Stomach smooth muscle (tissue), 2 donors: ENCODE data around the gene C2CD2.

Experiments
- H3K27ac ChIP-seq: one replicate; pipeline ENCODE4 v1.7.0; 2013; ENCODE audit warnings: mild to moderate bottlenecking, low read length, inconsistent platforms
- H3K27me3 ChIP-seq, 2 donors: one replicate each; pipeline ENCODE4 v1.7.0; 2013; ENCODE audit warnings: low read length in 2 of 2; ENCODE audit not compliant: insufficient read depth in 2 of 2, control insufficient read depth in 1 of 2
- H3K36me3 ChIP-seq, 2 donors: one replicate each; pipeline ENCODE4 v1.7.0; 2013; ENCODE audit warnings: low read length in 2 of 2; ENCODE audit not compliant: control insufficient read depth in 2 of 2, insufficient read depth in 2 of 2
- H3K4me1 ChIP-seq: one replicate; pipeline ENCODE4 v1.7.0; 2013; ENCODE audit warnings: low read length; ENCODE audit not compliant: control insufficient read depth, insufficient read depth
- H3K4me3 ChIP-seq, 2 donors: one replicate each; pipeline ENCODE4 v1.7.0; 2013; ENCODE audit warnings: low read length in 2 of 2
- H3K9ac ChIP-seq, 2 donors: one replicate each; pipeline ENCODE4 v1.7.0; 2013; ENCODE audit warnings: low read length in 2 of 2, mild to moderate bottlenecking in 1 of 2
- H3K9me3 ChIP-seq, 2 donors: one replicate each; pipeline ENCODE4 v1.7.0; 2013; ENCODE audit warnings: low read length in 2 of 2; ENCODE audit not compliant: control insufficient read depth in 2 of 2
- donor health status: healthy.
- donor health status: Pancreatic carcinoma.

The C2CD2 gene

GRCh38 chr21:41948901-41949300 lies 4.9 kb downstream of the C2CD2 start:
- no peaks in the 10 kb centered on the region for H3K27me3 ChIP-seq
- peaks cover 0 to 2% of the 10 kb centered on the region in 2 donors for H3K36me3 ChIP-seq
- peaks cover 35% of the 10 kb centered on the region for H3K4me1 ChIP-seq
- H3K4me3 ChIP-seq, result no peak overlapping the region
- no peak overlapping the region for H3K27ac ChIP-seq
- no peak overlapping the region for H3K9ac ChIP-seq
- H3K9me3 ChIP-seq, result no peaks in the 10 kb centered on the region

- Histone ChIP-seq H3K27ac (no peak overlapping the region), H3K36me3 (peaks cover 0 to 2% of the 10 kb centered on the region in 2 donors), H3K4me3 (no peak overlapping the region), H3K4me1 (peaks cover 35% of the 10 kb centered on the region), H3K27me3 (no peaks in the 10 kb centered on the region), H3K9me3 (no peaks in the 10 kb centered on the region), H3K9ac (no peak overlapping the region)
Observed at GRCh38 chr21:41948078-41948895, 5.5 kb downstream of the C2CD2 start.

GRCh38 chr21:41945982-41946381 lies 7.8 kb downstream of the C2CD2 start:
- no peak overlapping the region for H3K4me3 ChIP-seq
- no peaks in the 10 kb centered on the region for H3K27me3 ChIP-seq
- no peak overlapping the region for H3K27ac ChIP-seq
- H3K36me3 ChIP-seq, result no peaks in the 10 kb centered on the region
- H3K4me1 ChIP-seq, result peaks cover 17% of the 10 kb centered on the region
- no peaks in the 10 kb centered on the region for H3K9me3 ChIP-seq
- no peak overlapping the region for H3K9ac ChIP-seq

GRCh38 chr21:41943851-41944250 lies 10.0 kb downstream of the C2CD2 start:
- Histone ChIP-seq H3K9ac (no peak overlapping the region), H3K27ac (no peak overlapping the region), H3K36me3 (peaks cover 0 to 2% of the 10 kb centered on the region in 2 donors), H3K27me3 (no peaks in the 10 kb centered on the region), H3K4me1 (peaks cover 11% of the 10 kb centered on the region), H3K4me3 (no peak overlapping the region), H3K9me3 (no peaks in the 10 kb centered on the region)

- no peak overlapping the region for H3K4me3 ChIP-seq
- H3K4me1 ChIP-seq, result no peaks in the 10 kb centered on the region
- no peak overlapping the region for H3K9ac ChIP-seq
- peaks cover 0 to 2% of the 10 kb centered on the region in 2 donors for H3K36me3 ChIP-seq
- H3K27me3 ChIP-seq, result no peaks in the 10 kb centered on the region
- H3K27ac ChIP-seq, result no peak overlapping the region
- no peaks in the 10 kb centered on the region for H3K9me3 ChIP-seq
Observed at GRCh38 chr21:41942457-41942856, 11.4 kb downstream of the C2CD2 start.

- Histone ChIP-seq H3K27me3 (no peaks in the 10 kb centered on the region), H3K4me1 (no peaks in the 10 kb centered on the region), H3K27ac (no peak overlapping the region), H3K4me3 (no peak overlapping the region), H3K36me3 (peaks cover 0 to 2% of the 10 kb centered on the region in 2 donors), H3K9ac (no peak overlapping the region), H3K9me3 (no peaks in the 10 kb centered on the region)
Observed at GRCh38 chr21:41941941-41942340, 11.9 kb downstream of the C2CD2 start.

- no peaks in the 10 kb centered on the region for H3K9me3 ChIP-seq
- no peak overlapping the region for H3K27ac ChIP-seq
- no peak overlapping the region for H3K9ac ChIP-seq
- no peaks in the 10 kb centered on the region for H3K27me3 ChIP-seq
- no peaks in the 10 kb centered on the region for H3K4me1 ChIP-seq
- no peak overlapping the region for H3K4me3 ChIP-seq
- peaks cover 0 to 2% of the 10 kb centered on the region in 2 donors for H3K36me3 ChIP-seq
Observed at GRCh38 chr21:41940431-41940830, 13.4 kb downstream of the C2CD2 start.

- peaks cover 0 to 2% of the 10 kb centered on the region in 2 donors for H3K36me3 ChIP-seq
- no peak overlapping the region for H3K4me3 ChIP-seq
- H3K4me1 ChIP-seq, result no peaks in the 10 kb centered on the region
- H3K27me3 ChIP-seq, result no peaks in the 10 kb centered on the region
- no peak overlapping the region for H3K9ac ChIP-seq
- H3K9me3 ChIP-seq, result no peaks in the 10 kb centered on the region
- H3K27ac ChIP-seq, result no peak overlapping the region
Observed at GRCh38 chr21:41939391-41939790, 14.4 kb downstream of the C2CD2 start.

- Histone ChIP-seq H3K4me3 (peak overlapping the region; percentile 61 to 67), H3K27ac (peak overlapping the region; percentile 24)
Observed at GRCh38 chr21:41933313-41934079, 20.3 kb downstream of the C2CD2 start.

GRCh38 chr21:41932576-41933312 lies 21.1 kb downstream of the C2CD2 start:
- Histone ChIP-seq H3K4me3 (peak overlapping the region in 1 of 2 donors; percentile 67), H3K4me1 (peaks cover 10% of the 10 kb centered on the region), H3K36me3 (no peaks in the 10 kb centered on the region), H3K27me3 (no peaks in the 10 kb centered on the region), H3K9me3 (no peaks in the 10 kb centered on the region), H3K27ac (peak overlapping the region; percentile 24), H3K9ac (no peak overlapping the region)

More at GRCh38 chr21:41933313-41934079, 20.3 kb downstream of the C2CD2 start:
- H3K9me3 ChIP-seq, result no peaks in the 10 kb centered on the region
- peaks cover 10% of the 10 kb centered on the region for H3K4me1 ChIP-seq
- H3K9ac ChIP-seq, result peak overlapping the region in 1 of 2 donors; percentile 36
- H3K27me3 ChIP-seq, result no peaks in the 10 kb centered on the region
- no peaks in the 10 kb centered on the region for H3K36me3 ChIP-seq
